Body of pancreas (tissue), 4 donors: ENCODE data around the gene PPFIBP2. TPM values are rescaled to one million over a fixed set of nuclear protein-coding genes. Genes with fewer than 3 reads are reported as not detected.

Experiments
- ATAC-seq: fragments of 150-250 bp; one replicate; pipeline ENCODE4 v1.9.1; 2016
- DNase-seq, 4 donors: peaks; one replicate each; pipeline ENCODE4 v3.0.0-alpha.2; 2019
- H3K27ac ChIP-seq, 4 donors: fragments of 200-600 bp; sonication (generic); 1 replicate in 3 of 4; 2 replicates in 1 of 4; pipeline versions ENCODE4 v1.5.1 to v1.6.1; 2016 to 2019; ENCODE audit warnings: mild to moderate bottlenecking in 1 of 4, mixed read lengths in 1 of 4, moderate library complexity in 1 of 4
- H3K27me3 ChIP-seq, 2 donors: fragments of 200-600 bp; sonication (generic); one replicate each; pipeline ENCODE4 v1.6.0; 2016; ENCODE audit warnings: mild to moderate bottlenecking in 1 of 2
- H3K36me3 ChIP-seq, 2 donors: fragments of 200-600 bp; sonication (generic); replicated peaks in 1 of 2; 2 replicates each; pipeline ENCODE4 v1.5.1; 2016; ENCODE audit warnings: low read depth in 2 of 2; ENCODE audit not compliant: insufficient read depth in 1 of 2
- H3K4me1 ChIP-seq: fragments of 200-600 bp; sonication (generic); one replicate; pipeline ENCODE4 v1.6.0; 2016
- H3K4me3 ChIP-seq, 2 donors: fragments of 200-600 bp; sonication (generic); 1 replicate in 1 of 2; 2 replicates in 1 of 2; pipeline ENCODE4 v1.5.1; 2016 to 2019
- H3K9me3 ChIP-seq, 3 donors: fragments of 200-600 bp; sonication (generic); 1 replicate in 2 of 3; 2 replicates in 1 of 3; pipeline ENCODE4 v1.5.1; 2016
- CTCF ChIP-seq, 7 experiments: fragments of 450-650 bp in 4 of 7; fragments of 200-600 bp in 3 of 7; sonication (generic) in 3 of 7; IDR thresholded peaks; one replicate each; pipeline ENCODE4 v1.5.1; 2016 to 2019; ENCODE audit warnings: antibody characterized with exemption in 7 of 7
- POLR2A ChIP-seq, 3 donors: fragments of 450-650 bp; IDR thresholded peaks; one replicate each; pipeline ENCODE4 v1.6.1; 2016; ENCODE audit warnings: antibody characterized with exemption in 3 of 3, mild to moderate bottlenecking in 2 of 3
- WGBS, 2 donors: methylation state at CpG; one replicate each; pipeline ENCODE4 v1.1.5; 2017; 5-methylcytosine and 5-hydroxymethylcytosine counted together
- intact Hi-C: fragments of 100-400 bp; cut with DNase I; formaldehyde crosslinking; loops from one replicate; pipeline ENCODE4 v1.15.1; 2023
- total RNA-seq, 2 donors: library from RNA; depleted of rRNA; stranded (reverse); fragments of >200 nt; gene quantifications; one replicate each; pipeline ENCODE4 v1.1.0, GENCODE V29; 2016

PPFIBP2 gene
- total RNA-seq, 2 donors from 2014 or later = 34.9 to 35.3 TPM

DNA sequence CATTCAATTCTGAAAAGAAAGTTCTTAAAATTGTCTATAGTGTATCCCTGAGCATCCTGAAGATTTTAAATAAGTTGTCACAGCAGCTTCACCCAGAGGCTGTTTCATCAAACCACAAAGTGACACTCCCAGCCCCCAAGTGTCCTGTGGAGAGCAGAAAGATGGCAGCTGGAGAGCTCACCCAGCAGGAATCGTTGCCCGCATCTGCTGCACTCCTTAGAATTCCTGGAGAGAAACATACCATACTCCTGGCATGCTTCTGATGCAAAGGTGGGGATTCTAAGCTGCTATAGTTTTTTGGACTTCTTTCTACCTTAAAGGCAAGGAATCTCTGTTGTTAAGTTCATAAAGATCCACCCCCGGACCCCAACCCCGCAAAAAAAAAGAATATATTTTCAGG, 173.0 kb downstream of the PPFIBP2 start:
- no peak for ATAC-seq
- Histone ChIP-seq H3K4me1 (no peaks in the 10 kb centered on the region), H3K4me3 (no peak overlapping the region), H3K27me3 (no peaks in the 10 kb centered on the region), H3K9me3 (no peaks in the 10 kb centered on the region), H3K36me3 (no peaks in the 10 kb centered on the region), H3K27ac (no peak overlapping the region)
- intact Hi-C loops = no loop called here
- TF ChIP-seq CTCF (IDR thresholded peaks at IDR 0.05) (no peak), POLR2A (IDR thresholded peaks at IDR 0.05) (no peak)
- no peak for DNase-seq
- WGBS, 2 donors = 69 to 72% methylated on average over 4 of the region's 4 CpGs

GRCh38 chr11:7687386-7687785, 173.6 kb downstream of the PPFIBP2 start:
- H3K27ac ChIP-seq = no peak overlapping the region
- H3K36me3 ChIP-seq = no peaks in the 10 kb centered on the region
- ATAC-seq (no peak), DNase-seq (no peak)
- TF ChIP-seq CTCF (IDR thresholded peaks at IDR 0.05) (no peak), POLR2A (IDR thresholded peaks at IDR 0.05) (no peak)
- intact Hi-C loops = no loop called here
- 96 to 100% methylated on average over 1 of the region's 1 CpG for WGBS, 2 donors
- no peaks in the 10 kb centered on the region for H3K27me3 ChIP-seq
- no peaks in the 10 kb centered on the region for H3K9me3 ChIP-seq
- H3K4me3 ChIP-seq = no peak overlapping the region
- no peaks in the 10 kb centered on the region for H3K4me1 ChIP-seq

GRCh38 chr11:7688238-7688826, 174.5 kb downstream of the PPFIBP2 start:
- no peaks in the 10 kb centered on the region for H3K36me3 ChIP-seq
- H3K27ac ChIP-seq = no peak overlapping the region
- TF ChIP-seq POLR2A (IDR thresholded peaks at IDR 0.05) (no peak), CTCF (IDR thresholded peaks at IDR 0.05) (peak; percentile 59 to 73 (median 66))
- DNase-seq (peak in 1 of 4 donors; percentile 19), ATAC-seq (peak; percentile 42)
- no peaks in the 10 kb centered on the region for H3K4me1 ChIP-seq
- no peak overlapping the region for H3K4me3 ChIP-seq
- H3K27me3 ChIP-seq = no peaks in the 10 kb centered on the region
- WGBS, 2 donors = 4 to 6% methylated on average over 4 of the region's 4 CpGs
- H3K9me3 ChIP-seq = no peaks in the 10 kb centered on the region
- intact Hi-C loops = no loop called here

GRCh38 chr11:7689239-7689638, 175.4 kb downstream of the PPFIBP2 start:
- no peaks in the 10 kb centered on the region for H3K4me1 ChIP-seq
- TF ChIP-seq CTCF (IDR thresholded peaks at IDR 0.05) (no peak), POLR2A (IDR thresholded peaks at IDR 0.05) (no peak)
- ATAC-seq (no peak), DNase-seq (no peak)
- no peaks in the 10 kb centered on the region for H3K36me3 ChIP-seq
- H3K4me3 ChIP-seq = no peak overlapping the region
- no peaks in the 10 kb centered on the region for H3K27me3 ChIP-seq
- H3K27ac ChIP-seq = no peak overlapping the region
- WGBS, 2 donors = 67 to 68% methylated on average over 4 of the region's 4 CpGs
- H3K9me3 ChIP-seq = no peaks in the 10 kb centered on the region
- intact Hi-C loops = no loop called here

DNA sequence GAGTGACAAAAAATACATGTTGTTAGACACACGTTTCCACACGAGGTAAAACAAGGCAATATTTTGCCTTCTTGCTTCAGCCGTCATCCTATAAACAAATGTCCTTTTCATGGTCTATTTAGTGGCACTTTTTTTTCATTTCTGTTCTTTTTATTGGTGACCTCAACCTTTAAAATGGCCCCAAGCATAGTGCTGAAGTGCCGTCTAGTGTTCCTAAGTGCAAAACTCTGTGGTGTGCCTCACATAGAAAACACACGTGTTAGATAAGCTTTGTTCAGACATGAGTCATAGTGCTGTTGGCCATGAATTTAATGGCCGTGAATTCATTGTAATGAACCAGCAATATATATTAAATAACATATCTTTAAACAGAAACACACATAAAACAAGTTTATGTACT, 176.8 kb downstream of the PPFIBP2 start:
- Histone ChIP-seq H3K27me3 (no peaks in the 10 kb centered on the region), H3K36me3 (no peaks in the 10 kb centered on the region), H3K4me1 (no peaks in the 10 kb centered on the region), H3K27ac (no peak overlapping the region), H3K9me3 (no peaks in the 10 kb centered on the region), H3K4me3 (no peak overlapping the region)
- DNase-seq = peak in 1 of 4 donors; percentile 19
- intact Hi-C loops = loop anchor here (10.0 kb wide), 1 partner anchor 596 kb away; no protein-coding TSS in a partner anchor
- no peak for ATAC-seq
- WGBS, 2 donors = 43 to 54% methylated on average over 6 of the region's 6 CpGs
- TF ChIP-seq CTCF (IDR thresholded peaks at IDR 0.05) (peak in 1 of 7 experiments; percentile 47), POLR2A (IDR thresholded peaks at IDR 0.05) (no peak)
